Neuronal stem cell (in vitro differentiated cells): Measurements from ENCODE around the gene KDM4C.

Experiments used
- DNase-seq: peaks from one replicate; pipeline ENCODE4 v3.0.0-alpha.2; 2013; ENCODE audit warnings: low spot score
- H2AFZ ChIP-seq: one replicate; pipeline ENCODE4 v1.6.1; 2013; ENCODE audit warnings: mild to moderate bottlenecking, low read length, inconsistent platforms
- H2AK5ac ChIP-seq: 2 replicates; pipeline ENCODE4 v1.6.1; 2013; ENCODE audit warnings: low read depth, mild to moderate bottlenecking, inconsistent platforms, low read length, moderate library complexity, mixed read lengths
- H2BK120ac ChIP-seq: 2 replicates; pipeline ENCODE4 v1.6.1; 2013; ENCODE audit warnings: low read depth, mild to moderate bottlenecking, inconsistent platforms, low read length, moderate library complexity, mixed read lengths
- H2BK12ac ChIP-seq: one replicate; pipeline ENCODE4 v1.6.1; 2013; ENCODE audit warnings: low read length, inconsistent platforms
- H2BK15ac ChIP-seq: 2 replicates; pipeline ENCODE4 v1.6.1; 2013; ENCODE audit warnings: mild to moderate bottlenecking, low read length, inconsistent platforms, mixed read lengths
- H2BK5ac ChIP-seq: one replicate; pipeline ENCODE4 v1.6.1; 2013; ENCODE audit warnings: inconsistent platforms, mild to moderate bottlenecking, low read length, moderate library complexity
- H3K14ac ChIP-seq: one replicate; pipeline ENCODE4 v1.6.1; 2013; ENCODE audit warnings: low read length, inconsistent platforms
- H3K18ac ChIP-seq: 2 replicates; pipeline ENCODE4 v1.6.1; 2013; ENCODE audit warnings: low read length, inconsistent platforms
- H3K23ac ChIP-seq: 2 replicates; pipeline ENCODE4 v1.6.1; 2013; ENCODE audit warnings: low read depth, mild to moderate bottlenecking, mixed read lengths, low read length, inconsistent platforms; ENCODE audit not compliant: poor library complexity
- H3K27ac ChIP-seq: replicated peaks from 3 replicates; pipeline ENCODE4 v1.5.1; 2013; ENCODE audit warnings: low read length, inconsistent platforms
- H3K27me3 ChIP-seq, 3 experiments: 2 replicates each; pipeline ENCODE4 v1.6.1; 2013; ENCODE audit warnings: low read length in 3 of 3, mild to moderate bottlenecking in 2 of 3, inconsistent platforms in 1 of 3, low read depth in 1 of 3, mixed read lengths in 1 of 3, moderate library complexity in 1 of 3; ENCODE audit not compliant: control insufficient read depth in 3 of 3, insufficient read depth in 3 of 3
- H3K36me3 ChIP-seq, 2 donors: replicated peaks in 1 of 2; 2 replicates each; pipeline ENCODE4 v1.6.1; 2013; ENCODE audit warnings: low read length in 2 of 2; ENCODE audit not compliant: control insufficient read depth in 2 of 2, insufficient read depth in 2 of 2
- H3K4ac ChIP-seq: 2 replicates; pipeline ENCODE4 v1.6.1; 2013; ENCODE audit warnings: inconsistent platforms, mild to moderate bottlenecking, low read length, moderate library complexity
- H3K4me1 ChIP-seq, 2 donors: 1 replicate in 1 of 2; 2 replicates in 1 of 2; pipeline ENCODE4 v1.6.1; 2013; ENCODE audit warnings: low read length in 2 of 2, low read depth in 1 of 2; ENCODE audit not compliant: control insufficient read depth in 2 of 2, insufficient read depth in 1 of 2
- H3K4me2 ChIP-seq: one replicate; pipeline ENCODE4 v1.6.1; 2013; ENCODE audit warnings: mild to moderate bottlenecking, low read length, inconsistent platforms; ENCODE audit not compliant: insufficient read depth, poor library complexity, severe bottlenecking
- H3K4me3 ChIP-seq, 2 donors: 2 replicates each; pipeline ENCODE4 v1.5.1; 2013; ENCODE audit warnings: low read length in 2 of 2, mild to moderate bottlenecking in 2 of 2, inconsistent platforms in 1 of 2, moderate library complexity in 1 of 2
- H3K79me1 ChIP-seq: one replicate; pipeline ENCODE4 v1.6.1; 2013; ENCODE audit warnings: low read depth, mild to moderate bottlenecking, inconsistent platforms, low read length, moderate library complexity
- H3K9ac ChIP-seq: one replicate; pipeline ENCODE4 v1.6.1; 2013; ENCODE audit warnings: mild to moderate bottlenecking, low read depth, low read length, inconsistent platforms; ENCODE audit not compliant: poor library complexity
- H3K9me3 ChIP-seq, 2 donors: replicated peaks in 1 of 2; 2 replicates each; pipeline versions ENCODE3 to v1.6.1; 2013; ENCODE audit warnings: low read length in 2 of 2, mild to moderate bottlenecking in 2 of 2, inconsistent platforms in 1 of 2, low read depth in 1 of 2, mixed read lengths in 1 of 2, moderate library complexity in 1 of 2; ENCODE audit not compliant: control insufficient read depth in 2 of 2, insufficient read depth in 1 of 2
- H4K8ac ChIP-seq: one replicate; pipeline ENCODE4 v1.6.1; 2013; ENCODE audit warnings: low read depth, mild to moderate bottlenecking, inconsistent platforms, low read length, moderate library complexity
- H4K91ac ChIP-seq: one replicate; pipeline ENCODE4 v1.6.1; 2013; ENCODE audit warnings: low read length, low read depth, mild to moderate bottlenecking, inconsistent platforms; ENCODE audit not compliant: poor library complexity
- WGBS, 2 donors: extraction: QIAGEN DNeasy Blood & Tissue Kit; methylation state at CpG; one replicate each; pipeline ENCODE4 v1.1.7; 2013; ENCODE audit warnings: missing lambda C conversion rate in 2 of 2, mixed read lengths in 1 of 2; ENCODE audit not compliant: insufficient read length in 2 of 2, insufficient replicate concordance in 1 of 2; ENCODE audit errors: extremely low coverage in 2 of 2; 5-methylcytosine and 5-hydroxymethylcytosine counted together

KDM4C gene

GRCh38 chr9:6997330-6997729 lies 239.6 kb downstream of the KDM4C start:
- H3K27me3 ChIP-seq, result no peaks in the 10 kb centered on the region
- peaks cover 0 to 2% of the 10 kb centered on the region in 2 donors for H3K36me3 ChIP-seq
- H2AFZ ChIP-seq, result no peak overlapping the region
- no peak overlapping the region for H2BK15ac ChIP-seq
- H3K9me3 ChIP-seq, result peaks cover 0 to 1% of the 10 kb centered on the region in 2 donors
- peaks cover 0 to 2% of the 10 kb centered on the region in 2 donors for H3K4me1 ChIP-seq
- no peak overlapping the region for H2AK5ac ChIP-seq
- H3K18ac ChIP-seq, result no peak overlapping the region
- H2BK12ac ChIP-seq, result no peak overlapping the region
- no peak overlapping the region for H3K14ac ChIP-seq
- no peak for DNase-seq
- H3K4ac ChIP-seq, result no peak overlapping the region
- H4K91ac ChIP-seq, result no peak overlapping the region
- no peaks in the 10 kb centered on the region for H3K79me1 ChIP-seq
- H4K8ac ChIP-seq, result no peak overlapping the region
- no CpG with 5 or more reads among the region's 1 CpG for WGBS, 2 donors
- H3K27ac ChIP-seq, result no peak overlapping the region
- no peak overlapping the region for H3K9ac ChIP-seq
- no peak overlapping the region for H3K4me2 ChIP-seq
- no peak overlapping the region for H2BK5ac ChIP-seq
- no peak overlapping the region for H2BK120ac ChIP-seq
- H3K23ac ChIP-seq, result no peak overlapping the region
- no peak overlapping the region for H3K4me3 ChIP-seq

- DNase-seq, result no peak
- Histone ChIP-seq H2AFZ (no peak overlapping the region), H2BK15ac (no peak overlapping the region), H2AK5ac (no peak overlapping the region), H2BK5ac (no peak overlapping the region), H3K9me3 (peaks cover 0 to 1% of the 10 kb centered on the region in 2 donors), H3K9ac (no peak overlapping the region), H3K4me1 (no peaks in the 10 kb centered on the region), H3K27ac (no peak overlapping the region), H2BK12ac (no peak overlapping the region), H3K23ac (no peak overlapping the region), H4K8ac (no peak overlapping the region), H3K4ac (no peak overlapping the region), H3K4me3 (no peak overlapping the region), H3K79me1 (no peaks in the 10 kb centered on the region), H2BK120ac (no peak overlapping the region), H4K91ac (no peak overlapping the region), H3K14ac (no peak overlapping the region), H3K27me3 (no peaks in the 10 kb centered on the region), H3K36me3 (no peaks in the 10 kb centered on the region), H3K18ac (no peak overlapping the region), H3K4me2 (no peak overlapping the region)
- no CpG with 5 or more reads among the region's 2 CpGs for WGBS, 2 donors
These were observed 242.0 kb downstream of the KDM4C start for GRCh38 chr9:6999794-7000193.

- Histone ChIP-seq H2BK120ac (no peak overlapping the region), H2AK5ac (no peak overlapping the region), H3K27me3 (no peaks in the 10 kb centered on the region), H3K36me3 (no peaks in the 10 kb centered on the region), H3K23ac (no peak overlapping the region), H3K9ac (no peak overlapping the region), H2BK5ac (no peak overlapping the region), H3K18ac (no peak overlapping the region), H3K4me1 (no peaks in the 10 kb centered on the region), H3K79me1 (no peaks in the 10 kb centered on the region), H4K91ac (no peak overlapping the region), H3K4me2 (no peak overlapping the region), H2AFZ (no peak overlapping the region), H3K9me3 (no peaks in the 10 kb centered on the region), H3K14ac (no peak overlapping the region), H3K4me3 (no peak overlapping the region), H3K27ac (no peak overlapping the region), H3K4ac (no peak overlapping the region), H2BK15ac (no peak overlapping the region), H2BK12ac (no peak overlapping the region), H4K8ac (no peak overlapping the region)
- DNase-seq, result no peak
- WGBS, 2 donors, result no CpG with 5 or more reads among the region's 1 CpG
These were observed 243.8 kb downstream of the KDM4C start for GRCh38 chr9:7001571-7001970.

GRCh38 chr9:7003861-7004260 lies 246.1 kb downstream of the KDM4C start:
- no peak overlapping the region for H2AK5ac ChIP-seq
- H3K9ac ChIP-seq, result no peak overlapping the region
- H3K23ac ChIP-seq, result no peak overlapping the region
- no peak overlapping the region for H3K4me3 ChIP-seq
- no peak overlapping the region for H2AFZ ChIP-seq
- no peak overlapping the region for H4K91ac ChIP-seq
- H2BK5ac ChIP-seq, result no peak overlapping the region
- H2BK12ac ChIP-seq, result no peak overlapping the region
- H3K9me3 ChIP-seq, result peaks cover 8 to 9% of the 10 kb centered on the region in 2 donors
- no peak overlapping the region for H3K4me2 ChIP-seq
- no peak overlapping the region for H3K14ac ChIP-seq
- H2BK120ac ChIP-seq, result no peak overlapping the region
- H3K4me1 ChIP-seq, result no peaks in the 10 kb centered on the region
- no peaks in the 10 kb centered on the region for H3K79me1 ChIP-seq
- no peak overlapping the region for H3K4ac ChIP-seq
- H2BK15ac ChIP-seq, result no peak overlapping the region
- H3K27ac ChIP-seq, result no peak overlapping the region
- no peak overlapping the region for H4K8ac ChIP-seq
- H3K27me3 ChIP-seq, result no peaks in the 10 kb centered on the region
- no CpG with 5 or more reads among the region's 2 CpGs for WGBS, 2 donors
- H3K18ac ChIP-seq, result no peak overlapping the region
- no peak for DNase-seq
- peaks cover 0 to 4% of the 10 kb centered on the region in 2 donors for H3K36me3 ChIP-seq
